Dermis microvascular lymphatic vessel endothelial cell (primary cell): ENCODE data around the gene OR2G6. TPM values are rescaled to one million over a fixed set of nuclear protein-coding genes. Genes with fewer than 3 reads are reported as not detected.
"Not testable (repeated sequence)": the region's sequence is repeated elsewhere in the genome, so short reads cannot be mapped to it uniquely, and the experiment has no call there.

ENCODE experiments used
- DNase-seq, 2 donors: peaks; one replicate each; pipeline versions ENCODE4 v3.0.0 to v3.0.0-alpha.2; 2010; ENCODE audit warnings: low read depth in 2 of 2
- total RNA-seq: library from RNA; depleted of rRNA; stranded (reverse); fragments of >200 nt; gene quantifications from 2 replicates; pipeline ENCODE4 v1.2.1, GENCODE V29; 2014

Gene OR2G6
- total RNA-seq, 1 donor from 2014 or later, result not detected

- not testable (repeated sequence) for DNase-seq
Observed at GRCh38 chr1:248574657-248575056, 66.8 kb downstream of the OR2G6 start, which contains the start of gene OR2T34. TSS of gene OR2T34 (minus strand) at chr1:248574757. CDS start at chr1:248574757, 0 bp downstream.

GRCh38 chr1:248576260-248576980, 68.5 kb downstream of the OR2G6 start:
- DNase-seq, result no peak

Other genes starting within 250 kb of the OR2G6 start
- not detected in 2 replicates for gene OR2T33, start 230.1 kb upstream of the OR2G6 start, total RNA-seq
- gene OR2T12, start 204.6 kb upstream of the OR2G6 start, total RNA-seq, result not detected in 2 replicates
- gene OR2M7, start 183.5 kb upstream of the OR2G6 start, total RNA-seq, result not detected in 2 replicates
- gene OR14C36, start 159.3 kb upstream of the OR2G6 start, total RNA-seq, result not detected in 2 replicates
- gene OR2T4, start 146.4 kb upstream of the OR2G6 start, total RNA-seq, result not detected in 2 replicates
- gene OR2T6, start 132.3 kb upstream of the OR2G6 start, total RNA-seq, result not detected in 2 replicates
- not detected in 2 replicates for gene OR2T1, start 105.0 kb upstream of the OR2G6 start, total RNA-seq
- not detected in 2 replicates for gene OR2T2, start 62.4 kb upstream of the OR2G6 start, total RNA-seq
- gene OR2T3, start 34.7 kb upstream of the OR2G6 start, total RNA-seq, result not detected in 2 replicates
- gene OR2T5, start 19.5 kb upstream of the OR2G6 start, total RNA-seq, result not detected in 2 replicates
- gene OR2T29, start 54.7 kb downstream of the OR2G6 start, total RNA-seq, result not detected in 2 replicates
- gene OR2T34, start 66.7 kb downstream of the OR2G6 start, total RNA-seq, result not detected in 2 replicates
- gene OR2T10, start 89.6 kb downstream of the OR2G6 start, total RNA-seq, result not detected in 2 replicates
- not detected in 2 replicates for gene OR2T11, start 127.0 kb downstream of the OR2G6 start, total RNA-seq
- not detected in 2 replicates for gene OR2T35, start 137.2 kb downstream of the OR2G6 start, total RNA-seq
- not detected in 2 replicates for gene OR2T27, start 147.5 kb downstream of the OR2G6 start, total RNA-seq
- gene OR14I1, start 194.7 kb downstream of the OR2G6 start, total RNA-seq, result not detected in 2 replicates
- not detected in 2 replicates for gene LYPD8, start 247.7 kb downstream of the OR2G6 start, total RNA-seq